Measurements from ENCODE around the gene MSI1. TPM values are rescaled to one million over a fixed set of nuclear protein-coding genes. Genes with fewer than 3 reads are reported as not detected.
A peak's percentile ranks its signal among the peaks of the same experiment; 100 is the strongest.
"Not testable (repeated sequence)": the region's sequence is repeated elsewhere in the genome, so short reads cannot be mapped to it uniquely, and the experiment has no call there.

MSI1 gene
- total RNA-seq, 1 donor = not detected

GRCh38 chr12:120358412-120359100 lies 10.4 kb downstream of the MSI1 start:
- no peak for DNase-seq (ENCODE audit: low read depth in 2 of 3, low spot score in 2 of 3)

- no peak for DNase-seq (ENCODE audit: low read depth in 2 of 3, low spot score in 2 of 3)
Observed at GRCh38 chr12:120357104-120357503, 11.9 kb downstream of the MSI1 start.

- DNase-seq (ENCODE audit: low read depth in 2 of 3, low spot score in 2 of 3) = peak; percentile 50 to 89 (median 86)
Observed at GRCh38 chr12:120356567-120357030, 12.4 kb downstream of the MSI1 start.

- DNase-seq (ENCODE audit: low read depth in 2 of 3, low spot score in 2 of 3) = no peak
Observed at GRCh38 chr12:120353556-120354317, 15.2 kb downstream of the MSI1 start.

GRCh38 chr12:120353136-120353535 lies 15.8 kb downstream of the MSI1 start:
- DNase-seq (ENCODE audit: low read depth in 2 of 3, low spot score in 2 of 3) = no peak

GRCh38 chr12:120352117-120352516 lies 16.8 kb downstream of the MSI1 start:
- DNase-seq (ENCODE audit: low read depth in 2 of 3, low spot score in 2 of 3) = no peak

GRCh38 chr12:120350576-120351350 lies 18.2 kb downstream of the MSI1 start:
- DNase-seq (ENCODE audit: low read depth in 2 of 3, low spot score in 2 of 3) = no peak

GRCh38 chr12:120347766-120348165 lies 21.2 kb downstream of the MSI1 start:
- DNase-seq (ENCODE audit: low read depth in 2 of 3, low spot score in 2 of 3) = no peak

GRCh38 chr12:120346681-120347080 lies 22.3 kb downstream of the MSI1 start:
- no peak for DNase-seq (ENCODE audit: low read depth in 2 of 3, low spot score in 2 of 3)

GRCh38 chr12:120346031-120346430 lies 22.9 kb downstream of the MSI1 start:
- no peak for DNase-seq (ENCODE audit: low read depth in 2 of 3, low spot score in 2 of 3)

- DNase-seq (ENCODE audit: low read depth in 2 of 3, low spot score in 2 of 3) = no peak
Observed at GRCh38 chr12:120343692-120344091, 25.3 kb downstream of the MSI1 start.

GRCh38 chr12:120343039-120343537 lies 25.9 kb downstream of the MSI1 start:
- no peak for DNase-seq (ENCODE audit: low read depth in 2 of 3, low spot score in 2 of 3)

GRCh38 chr12:120342175-120343038 lies 26.6 kb downstream of the MSI1 start:
- no peak for DNase-seq (ENCODE audit: low read depth in 2 of 3, low spot score in 2 of 3)

GRCh38 chr12:120339256-120339655 lies 29.7 kb downstream of the MSI1 start:
- no peak for DNase-seq (ENCODE audit: low read depth in 2 of 3, low spot score in 2 of 3)

GRCh38 chr12:120337730-120338129 lies 31.2 kb downstream of the MSI1 start:
- DNase-seq (ENCODE audit: low read depth in 2 of 3, low spot score in 2 of 3) = no peak

GRCh38 chr12:120336392-120336791 lies 32.6 kb downstream of the MSI1 start:
- not testable (repeated sequence) for DNase-seq (ENCODE audit: low read depth in 2 of 3, low spot score in 2 of 3)

- peak in 1 of 3 donors; percentile 40 for DNase-seq (ENCODE audit: low read depth in 2 of 3, low spot score in 2 of 3)
Observed at GRCh38 chr12:120335447-120335846, 33.5 kb downstream of the MSI1 start.

- DNase-seq (ENCODE audit: low read depth in 2 of 3, low spot score in 2 of 3) = no peak
Observed at GRCh38 chr12:120332523-120332922, 36.4 kb downstream of the MSI1 start.

- DNase-seq (ENCODE audit: low read depth in 2 of 3, low spot score in 2 of 3) = no peak
Observed at GRCh38 chr12:120332041-120332440, 36.9 kb downstream of the MSI1 start.

- DNase-seq (ENCODE audit: low read depth in 2 of 3, low spot score in 2 of 3) = no peak
Observed at GRCh38 chr12:120331390-120331789, 37.6 kb downstream of the MSI1 start.
